Epithelial cell of esophagus (primary cell): Measurements from ENCODE around the gene KLF5.
"Not testable (repeated sequence)": the region's sequence is repeated elsewhere in the genome, so short reads cannot be mapped to it uniquely, and the experiment has no call there.

Experiments used
- DNase-seq: peaks from one replicate; pipeline ENCODE4 v3.0.0; 2010; ENCODE audit warnings: low read depth
- H3K4me3 ChIP-seq: 2 replicates; pipeline ENCODE4 v1.5.1; 2011; ENCODE audit warnings: mild to moderate bottlenecking, low read length, control low read depth
- TF ChIP-seq, protein P1 (sequence below): IDR thresholded peaks from 2 replicates; pipeline ENCODE4 v1.5.1; 2011; ENCODE audit warnings: low read depth, mild to moderate bottlenecking, low read length, control low read depth, inconsistent platforms; ENCODE audit not compliant: insufficient read depth; ENCODE audit errors: missing control alignments

The KLF5 gene

DNA sequence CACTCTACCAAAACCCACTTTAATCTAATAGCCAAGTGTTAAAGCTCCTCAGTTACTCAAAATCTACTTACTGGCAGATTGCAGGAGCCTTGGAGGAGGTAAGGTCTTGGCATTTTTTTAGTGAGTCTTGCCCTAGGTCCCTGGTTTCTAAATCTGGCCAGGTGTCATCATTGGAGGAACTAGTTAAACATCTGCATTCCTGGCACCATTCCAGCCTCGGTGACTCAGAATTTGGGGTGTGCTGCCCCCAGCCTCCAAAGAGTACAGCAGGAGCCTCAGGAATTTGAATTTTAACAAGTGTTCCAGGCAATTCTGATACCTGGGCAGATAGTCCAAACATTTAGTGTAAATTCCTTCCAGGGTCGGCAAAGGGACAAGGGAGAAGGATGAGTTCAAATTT lies 37.4 kb downstream of the KLF5 start:
- TF ChIP-seq, protein P1, sequence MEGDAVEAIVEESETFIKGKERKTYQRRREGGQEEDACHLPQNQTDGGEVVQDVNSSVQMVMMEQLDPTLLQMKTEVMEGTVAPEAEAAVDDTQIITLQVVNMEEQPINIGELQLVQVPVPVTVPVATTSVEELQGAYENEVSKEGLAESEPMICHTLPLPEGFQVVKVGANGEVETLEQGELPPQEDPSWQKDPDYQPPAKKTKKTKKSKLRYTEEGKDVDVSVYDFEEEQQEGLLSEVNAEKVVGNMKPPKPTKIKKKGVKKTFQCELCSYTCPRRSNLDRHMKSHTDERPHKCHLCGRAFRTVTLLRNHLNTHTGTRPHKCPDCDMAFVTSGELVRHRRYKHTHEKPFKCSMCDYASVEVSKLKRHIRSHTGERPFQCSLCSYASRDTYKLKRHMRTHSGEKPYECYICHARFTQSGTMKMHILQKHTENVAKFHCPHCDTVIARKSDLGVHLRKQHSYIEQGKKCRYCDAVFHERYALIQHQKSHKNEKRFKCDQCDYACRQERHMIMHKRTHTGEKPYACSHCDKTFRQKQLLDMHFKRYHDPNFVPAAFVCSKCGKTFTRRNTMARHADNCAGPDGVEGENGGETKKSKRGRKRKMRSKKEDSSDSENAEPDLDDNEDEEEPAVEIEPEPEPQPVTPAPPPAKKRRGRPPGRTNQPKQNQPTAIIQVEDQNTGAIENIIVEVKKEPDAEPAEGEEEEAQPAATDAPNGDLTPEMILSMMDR: no peak
- DNase-seq: peak; percentile 90
- H3K4me3 ChIP-seq: no peak overlapping the region

DNA sequence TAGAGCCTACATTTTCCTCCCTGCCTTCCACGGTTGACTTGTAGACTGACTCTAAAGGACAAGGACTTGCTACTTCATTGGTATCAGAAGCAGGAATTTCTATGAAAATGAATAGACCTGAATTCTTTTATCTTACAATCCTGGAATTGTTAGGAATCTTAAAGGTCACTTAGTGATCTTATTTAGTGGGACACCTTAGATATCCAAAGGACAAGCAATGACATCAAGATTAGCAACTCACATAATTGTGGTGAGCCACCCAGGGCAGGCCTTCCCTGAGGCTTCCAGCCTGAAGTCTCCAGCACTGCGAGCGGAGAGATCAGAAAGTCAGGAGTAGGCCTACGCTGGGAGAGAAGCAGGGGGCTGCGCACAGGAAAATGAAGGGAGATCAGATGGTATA lies 37.8 kb downstream of the KLF5 start:
- TF ChIP-seq, protein P1: no peak
- DNase-seq: no peak
- H3K4me3 ChIP-seq: no peak overlapping the region

DNA sequence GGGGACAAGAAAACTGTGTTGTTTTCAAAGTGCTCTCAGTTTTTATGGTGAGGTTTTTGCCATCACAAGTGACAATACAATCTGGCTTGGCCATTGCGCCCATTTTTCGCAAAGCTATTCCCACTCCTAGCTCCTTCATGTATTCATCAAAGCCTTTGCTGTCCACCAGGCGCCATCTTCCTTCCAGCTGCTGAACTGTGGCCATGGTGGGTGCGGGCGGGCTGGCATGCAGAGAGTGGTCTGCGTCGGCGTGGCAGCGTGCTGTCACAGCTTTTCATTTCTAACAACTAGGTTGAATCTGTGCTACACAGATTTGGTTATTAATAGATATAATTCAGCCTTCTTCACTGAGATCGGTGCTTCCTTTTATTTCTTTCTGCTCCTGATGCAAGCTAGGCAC lies 42.0 kb downstream of the KLF5 start:
- DNase-seq, H3K4me3 ChIP-seq: not testable (repeated sequence)

DNA sequence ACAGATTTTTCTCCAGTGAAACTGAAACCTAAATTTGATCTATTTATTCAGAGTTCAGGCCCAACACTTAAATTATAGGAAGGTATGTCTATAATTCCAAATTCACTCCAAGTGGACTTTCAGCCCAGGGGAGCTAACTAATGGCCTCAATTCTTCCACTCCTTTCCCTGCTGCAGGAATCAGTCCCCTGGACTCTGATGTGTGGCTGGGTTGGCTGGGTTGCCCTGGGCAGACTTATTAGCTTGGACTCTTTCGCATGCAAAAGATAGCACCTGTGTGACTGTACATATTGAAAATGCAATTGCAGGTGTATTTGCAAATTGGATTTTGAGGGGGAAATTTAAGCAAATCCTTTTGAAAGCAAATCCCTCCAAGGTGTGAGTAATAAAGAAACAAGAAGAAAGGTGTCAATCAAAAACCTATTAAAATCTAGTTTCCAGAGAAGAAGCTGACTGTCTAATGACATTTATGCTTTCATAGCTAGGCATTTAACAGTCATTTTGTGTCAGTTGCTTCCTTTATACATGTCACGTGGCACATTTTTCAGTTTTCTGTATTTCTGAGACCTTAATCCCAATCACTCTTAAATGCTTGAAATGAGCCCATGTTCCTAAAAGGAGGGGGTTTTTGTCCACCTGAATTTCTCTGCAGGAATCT lies 42.7 kb downstream of the KLF5 start:
- no peak for DNase-seq
- H3K4me3 ChIP-seq: no peak overlapping the region
- TF ChIP-seq, protein P1: no peak

DNA sequence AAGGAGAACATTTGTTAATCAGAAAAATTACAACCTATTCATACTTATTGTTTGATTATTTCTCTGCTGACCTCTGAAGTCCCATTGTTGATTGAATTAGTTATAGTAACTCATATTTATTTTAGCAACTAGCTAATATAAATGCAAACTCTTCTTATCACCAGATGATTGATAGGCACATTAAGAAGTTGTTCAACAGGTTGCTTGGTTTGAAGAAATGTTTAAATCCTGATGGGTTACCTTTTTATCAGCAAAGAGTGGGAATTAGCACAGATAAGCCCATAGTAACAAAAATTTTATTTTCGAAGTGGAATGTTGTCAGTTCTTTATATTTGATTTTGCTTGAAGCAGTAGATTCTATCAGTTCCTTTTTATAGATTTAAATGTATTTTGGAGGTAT lies 44.4 kb downstream of the KLF5 start:
- DNase-seq: no peak
- TF ChIP-seq, protein P1: no peak
- no peak overlapping the region for H3K4me3 ChIP-seq

DNA sequence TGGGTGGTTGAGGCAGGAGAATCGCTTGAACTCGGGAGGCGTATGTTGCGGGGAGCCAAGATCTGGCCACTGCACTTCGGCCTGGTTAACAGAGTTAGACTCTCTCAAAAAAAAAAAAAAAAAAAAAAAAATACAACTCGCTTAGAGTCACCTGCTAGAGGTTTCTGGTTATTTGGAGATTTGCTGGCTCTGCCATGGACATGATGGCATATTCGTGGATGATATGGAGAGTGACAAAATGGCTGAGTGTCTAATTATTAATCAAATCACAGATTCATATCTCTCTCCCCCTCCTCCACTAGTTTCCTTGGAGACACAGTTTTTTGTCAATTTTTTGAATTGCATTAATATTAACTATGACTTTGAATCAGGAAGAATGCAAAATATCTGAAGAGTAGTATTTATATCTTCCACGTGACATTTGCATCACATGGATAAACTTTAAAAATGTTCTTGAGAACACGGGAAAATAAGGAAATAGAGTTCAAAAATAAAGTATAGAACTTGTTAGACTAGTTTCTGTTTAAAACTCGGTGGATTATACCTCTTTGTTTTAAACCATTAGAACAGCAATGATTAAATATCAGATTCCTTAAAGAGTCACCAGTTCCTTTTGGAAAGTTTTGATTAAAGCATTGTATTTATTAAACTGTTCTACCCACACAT lies 47.8 kb downstream of the KLF5 start:
- no peak for DNase-seq
- TF ChIP-seq, protein P1: no peak

DNA sequence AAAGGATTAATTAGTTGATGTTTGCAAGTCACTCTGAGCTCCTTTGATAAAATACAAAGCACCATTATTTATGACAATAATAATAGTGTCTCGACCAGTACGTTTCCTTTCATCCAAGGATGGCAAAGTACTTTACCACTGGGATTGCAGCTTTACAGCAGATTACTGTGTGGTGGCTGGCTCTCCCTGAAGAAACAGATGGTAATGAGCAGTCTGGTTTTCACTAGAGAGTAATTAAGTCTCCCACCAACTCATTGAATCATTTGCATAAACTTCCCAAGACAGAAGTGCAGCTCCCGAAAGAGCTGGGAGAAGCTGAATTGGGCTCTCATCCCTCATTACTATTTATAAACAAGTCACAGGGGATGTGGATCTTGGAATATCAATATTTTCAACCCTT lies 48.7 kb downstream of the KLF5 start:
- TF ChIP-seq, protein P1: no peak
- DNase-seq: no peak
- no peak overlapping the region for H3K4me3 ChIP-seq

More for the DNA sequence above, 47.8 kb downstream of the KLF5 start:
- H3K4me3 ChIP-seq: no peak overlapping the region
